HEK293 (cell line): Measurements from ENCODE around the gene ZBTB4.

ENCODE experiments used
- CTCF ChIA-PET: fragments of 350-600 bp; formaldehyde crosslinking; extraction: SDS; loops from one replicate; lab custom pipeline; 2021; ENCODE audit warnings: antibody characterized with exemption; lab: Yijun Ruan, JAX
- POLR2A ChIA-PET: fragments of 300-600 bp; formaldehyde crosslinking; extraction: SDS; loops from one replicate; lab custom pipeline; 2020; ENCODE audit warnings: antibody characterized with exemption, inconsistent platforms; lab: Yijun Ruan, JAX
- H3K27ac ChIP-seq: fragments of 200-500 bp; sonication (Bioruptor generic); 2 replicates; pipeline ENCODE4 v1.5.1; 2014; ENCODE audit warnings: low read depth, low read length, control low read depth, inconsistent platforms; ENCODE audit errors: extremely low read depth
- H3K36me3 ChIP-seq, 2 experiments: fragments of 200-500 bp in 1 of 2; sonication (Bioruptor generic) in 1 of 2; 1 replicate in 1 of 2; 2 replicates in 1 of 2; pipeline ENCODE4 v1.5.1; 2014 to 2017; ENCODE audit warnings: inconsistent platforms in 2 of 2, low read length in 2 of 2; ENCODE audit not compliant: control insufficient read depth in 2 of 2, insufficient read depth in 1 of 2
- H3K4me1 ChIP-seq: fragments of 200-500 bp; sonication (Bioruptor generic); 2 replicates; pipeline ENCODE4 v1.5.1; 2014; ENCODE audit warnings: mild to moderate bottlenecking, low read length, inconsistent platforms; ENCODE audit not compliant: control insufficient read depth, insufficient read depth
- H3K4me3 ChIP-seq: 2 replicates; pipeline ENCODE4 v1.5.1; 2011; ENCODE audit warnings: low read depth, mild to moderate bottlenecking, control low read depth, low read length, moderate library complexity
- H3K9me3 ChIP-seq: fragments of 200-500 bp; sonication (Bioruptor generic); 2 replicates; pipeline ENCODE4 v1.5.1; 2014; ENCODE audit warnings: low read depth, low read length, inconsistent platforms; ENCODE audit not compliant: control insufficient read depth, insufficient read depth
- CTCF ChIP-seq: fragments of 450-650 bp; formaldehyde crosslinking; IDR thresholded peaks from 2 replicates; pipeline ENCODE4 v1.5.1; 2016; ENCODE audit warnings: missing biosample characterization, missing genetic modification characterization
- KLF10 ChIP-seq: fragments of 450-650 bp; IDR thresholded peaks from 2 replicates; pipeline ENCODE4 v1.5.1; 2018; ENCODE audit warnings: missing biosample characterization, mild to moderate bottlenecking, missing genetic modification characterization
- PATZ1 ChIP-seq: fragments of 450-650 bp; formaldehyde crosslinking; IDR thresholded peaks from 2 replicates; pipeline ENCODE4 v1.5.1; 2016; ENCODE audit warnings: missing biosample characterization, missing genetic modification characterization
- PRDM2 ChIP-seq: fragments of 450-650 bp; formaldehyde crosslinking; IDR thresholded peaks from 2 replicates; pipeline ENCODE4 v1.5.1; 2016; ENCODE audit warnings: missing biosample characterization, missing genetic modification characterization, borderline replicate concordance
- SALL2 ChIP-seq: fragments of 450-650 bp; formaldehyde crosslinking; IDR thresholded peaks from 2 replicates; pipeline ENCODE4 v1.5.0; 2017; ENCODE audit warnings: missing biosample characterization, mild to moderate bottlenecking, missing genetic modification characterization, borderline replicate concordance
- ZBTB21 ChIP-seq: fragments of 450-650 bp; formaldehyde crosslinking; IDR thresholded peaks from 2 replicates; pipeline ENCODE4 v1.5.1; 2017; ENCODE audit warnings: missing biosample characterization, missing genetic modification characterization
- ZBTB44 ChIP-seq: fragments of 450-650 bp; IDR thresholded peaks from 2 replicates; pipeline ENCODE4 v1.5.1; 2018; ENCODE audit warnings: missing biosample characterization, mild to moderate bottlenecking, missing genetic modification characterization
- ZBTB7A ChIP-seq: fragments of 450-650 bp; formaldehyde crosslinking; IDR thresholded peaks from 2 replicates; pipeline ENCODE4 v1.5.1; 2016; ENCODE audit warnings: low read depth, missing biosample characterization, missing genetic modification characterization
- ZNF184 ChIP-seq: fragments of 450-650 bp; IDR thresholded peaks from 2 replicates; pipeline ENCODE4 v1.5.1; 2018; ENCODE audit warnings: missing biosample characterization, mild to moderate bottlenecking, missing genetic modification characterization
- ZNF24 ChIP-seq: fragments of 450-650 bp; formaldehyde crosslinking; IDR thresholded peaks from 2 replicates; pipeline ENCODE4 v1.5.1; 2016; ENCODE audit warnings: missing biosample characterization, missing genetic modification characterization
- ZNF423 ChIP-seq: fragments of 450-650 bp; formaldehyde crosslinking; IDR thresholded peaks from 2 replicates; pipeline ENCODE4 v1.5.1; 2016; ENCODE audit warnings: missing biosample characterization, missing genetic modification characterization
- ZNF488 ChIP-seq: fragments of 450-650 bp; formaldehyde crosslinking; IDR thresholded peaks from 2 replicates; pipeline ENCODE4 v1.5.1; 2016; ENCODE audit warnings: missing biosample characterization, missing genetic modification characterization
- ZNF623 ChIP-seq: fragments of 450-650 bp; formaldehyde crosslinking; IDR thresholded peaks from 2 replicates; pipeline ENCODE4 v1.5.1; 2016; ENCODE audit warnings: missing biosample characterization, missing genetic modification characterization
- ZNF639 ChIP-seq: fragments of 450-650 bp; formaldehyde crosslinking; IDR thresholded peaks from 2 replicates; pipeline ENCODE4 v1.5.1; 2016; ENCODE audit warnings: missing biosample characterization, missing genetic modification characterization
- ZNF664 ChIP-seq: fragments of 450-650 bp; formaldehyde crosslinking; IDR thresholded peaks from 2 replicates; pipeline ENCODE4 v1.5.1; 2016; ENCODE audit warnings: missing biosample characterization, missing genetic modification characterization
- ZNF704 ChIP-seq: fragments of 450-650 bp; formaldehyde crosslinking; IDR thresholded peaks from 2 replicates; pipeline ENCODE4 v1.5.1; 2016; ENCODE audit warnings: missing biosample characterization, missing genetic modification characterization
- ZNF768 ChIP-seq: fragments of 450-650 bp; formaldehyde crosslinking; IDR thresholded peaks from 2 replicates; pipeline ENCODE4 v1.5.1; 2018; ENCODE audit warnings: missing biosample characterization, mild to moderate bottlenecking, missing genetic modification characterization
- ZNF776 ChIP-seq: fragments of 450-650 bp; formaldehyde crosslinking; IDR thresholded peaks from 2 replicates; pipeline ENCODE4 v1.5.0; 2017; ENCODE audit warnings: missing biosample characterization, missing genetic modification characterization, borderline replicate concordance
- ZNF792 ChIP-seq: fragments of 450-650 bp; formaldehyde crosslinking; IDR thresholded peaks from 2 replicates; pipeline ENCODE4 v1.5.1; 2016; ENCODE audit warnings: missing biosample characterization, missing genetic modification characterization
- ZSCAN16 ChIP-seq: fragments of 450-650 bp; formaldehyde crosslinking; IDR thresholded peaks from 2 replicates; pipeline ENCODE4 v1.5.1; 2016; ENCODE audit warnings: missing biosample characterization, missing genetic modification characterization

The ZBTB4 gene

GRCh38 chr17:7486181-7486580, 6.8 kb upstream of the ZBTB4 start (continued):
- TF ChIP-seq PRDM2 (tag by site-specific recombination) (no peak), KLF10 (tag by site-specific recombination) (no peak), ZBTB44 (tag by site-specific recombination) (no peak)

GRCh38 chr17:7484919-7485377, 5.5 kb upstream of the ZBTB4 start:
- Histone ChIP-seq H3K4me1 (peaks cover 21% of the 10 kb centered on the region), H3K9me3 (no peaks in the 10 kb centered on the region), H3K27ac (peak overlapping the region; percentile 100), H3K4me3 (peak overlapping the region; percentile 51), H3K36me3 (peaks cover 8 to 35% of the 10 kb centered on the region in 2 experiments)
- no peak for TF ChIP-seq ZNF704 (tag by site-specific recombination)
- TF ChIP-seq ZSCAN16, result peak; percentile 99
- TF ChIP-seq ZNF776 (tag by site-specific recombination), result no peak
- TF ChIP-seq ZNF488 (tag by site-specific recombination), result no peak
- peak; percentile 68; the same call in 1 of the 2 replicates for TF ChIP-seq ZNF664 (tag by site-specific recombination)
- peak; percentile 46; the same call in 1 of the 2 replicates for TF ChIP-seq CTCF (tag by site-specific recombination)
- TF ChIP-seq ZNF768 (tag by site-specific recombination), result no peak
- TF ChIP-seq SALL2 (tag by site-specific recombination), result no peak
- TF ChIP-seq ZNF423 (tag by site-specific recombination), result 0 out of 2 replicates have a peak, but pooled peaks have one; percentile 30
- TF ChIP-seq ZNF24 (tag by site-specific recombination), result peak; percentile 3; the same call in 1 of the 2 replicates
- TF ChIP-seq ZNF184 (tag by site-specific recombination), result no peak; the same call in 1 of the 2 replicates
- TF ChIP-seq ZBTB21, result no peak
- TF ChIP-seq PATZ1 (tag by site-specific recombination), result no peak
- no peak for TF ChIP-seq ZBTB7A (tag by site-specific recombination)
- TF ChIP-seq ZNF792 (tag by site-specific recombination), result no peak
- no peak for TF ChIP-seq ZNF639
- no peak for TF ChIP-seq ZNF623 (tag by site-specific recombination)
- CTCF ChIA-PET, result interaction anchor here (0.8 to 2.9 kb wide), 7 partner anchors 18 to 158 kb away, joined by 3 to 13 read pairs (median 4); partner anchors contain the start of genes CHRNB1 and TMEM256
- POLR2A ChIA-PET, result interaction anchor here (0.6 to 3.8 kb wide), 39 partner anchors 8 to 609 kb away, joined by 3 to 39 read pairs (median 5); partner anchors contain the start of genes CHRNB1, FGF11, MPDU1 and NEURL4
